HG03342 (cell line): ENCODE data around the gene RMDN2.
"Not testable (repeated sequence)": the region's sequence is repeated elsewhere in the genome, so short reads cannot be mapped to it uniquely, and the experiment has no call there.

ENCODE experiments used
- ATAC-seq: cut with Tn5 transposase; IDR thresholded peaks from one replicate; pipeline ENCODE4 v1.9.1; 2021; ENCODE audit warnings: mild to moderate bottlenecking, moderate library complexity; ENCODE audit not compliant: unreplicated experiment

The RMDN2 gene

DNA sequence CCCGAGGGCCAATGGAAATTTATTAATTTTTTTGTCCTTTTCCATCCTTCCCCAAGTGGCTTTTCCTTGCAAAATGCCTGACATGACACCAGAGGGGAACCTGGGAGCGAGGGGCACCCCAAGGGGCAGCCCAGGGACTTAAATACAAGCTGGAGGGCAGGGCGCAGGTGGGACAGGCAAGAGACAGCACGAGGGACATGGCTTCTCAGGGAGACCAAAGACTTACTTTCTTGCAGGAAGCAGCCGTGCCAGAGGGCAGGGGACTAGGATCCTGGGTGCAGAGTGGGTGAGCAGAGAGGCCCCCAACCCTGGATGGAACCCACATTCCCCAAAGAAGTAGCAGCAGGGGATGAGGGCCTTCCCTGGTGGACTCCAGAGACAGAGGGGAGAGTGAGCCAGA is 5.3 kb downstream of the RMDN2 start:
- ATAC-seq: not testable (repeated sequence)

DNA sequence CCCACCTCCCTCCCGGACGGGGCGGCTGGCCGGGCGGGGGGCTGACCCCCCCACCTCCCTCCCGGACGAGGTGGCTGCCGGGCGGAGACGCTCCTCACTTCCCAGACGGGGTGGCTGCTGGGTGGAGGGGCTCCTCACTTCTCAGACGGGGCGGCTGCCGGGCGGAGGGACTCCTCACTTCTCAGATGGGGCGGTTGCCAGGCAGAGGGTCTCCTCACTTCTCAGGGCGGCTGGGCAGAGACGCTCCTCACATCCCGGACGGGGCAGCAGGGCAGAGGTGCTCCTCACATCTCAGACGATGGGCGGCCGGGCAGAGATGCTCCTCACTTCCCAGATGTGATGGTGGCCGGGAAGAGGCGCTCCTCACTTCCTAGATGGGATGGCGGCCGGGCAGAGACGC is 7.8 kb downstream of the RMDN2 start:
- ATAC-seq: not testable (repeated sequence)

GRCh38 chr2:37934591-37935513 is 9.8 kb downstream of the RMDN2 start:
- ATAC-seq: peak; percentile 91

- ATAC-seq: not testable (repeated sequence)
Measured at GRCh38 chr2:37937568-37937967, 12.5 kb downstream of the RMDN2 start.

DNA sequence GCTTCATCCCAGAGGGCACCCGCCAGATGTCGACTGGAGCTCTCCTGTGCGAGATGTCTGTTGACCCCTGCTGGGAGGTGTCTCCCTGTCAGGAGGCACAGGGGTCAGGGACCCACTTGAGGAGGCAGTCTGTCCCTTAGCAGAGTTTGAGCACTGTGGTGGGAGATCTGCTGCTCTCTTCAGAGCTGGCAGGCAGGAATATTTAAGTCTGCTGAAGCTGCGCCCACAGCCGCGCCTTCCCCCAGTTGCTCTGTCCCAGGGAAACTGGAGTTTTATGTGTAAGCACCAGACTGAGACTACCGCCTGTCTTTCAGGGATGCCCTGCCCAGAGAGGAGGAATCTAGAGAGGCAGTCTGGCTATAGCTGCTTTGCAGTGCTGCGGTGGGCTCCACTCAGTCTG is 16.2 kb downstream of the RMDN2 start:
- not testable (repeated sequence) for ATAC-seq

GRCh38 chr2:37944268-37944667 is 19.2 kb downstream of the RMDN2 start:
- ATAC-seq: no peak

GRCh38 chr2:37947306-37947705 is 22.2 kb downstream of the RMDN2 start:
- ATAC-seq: no peak

DNA sequence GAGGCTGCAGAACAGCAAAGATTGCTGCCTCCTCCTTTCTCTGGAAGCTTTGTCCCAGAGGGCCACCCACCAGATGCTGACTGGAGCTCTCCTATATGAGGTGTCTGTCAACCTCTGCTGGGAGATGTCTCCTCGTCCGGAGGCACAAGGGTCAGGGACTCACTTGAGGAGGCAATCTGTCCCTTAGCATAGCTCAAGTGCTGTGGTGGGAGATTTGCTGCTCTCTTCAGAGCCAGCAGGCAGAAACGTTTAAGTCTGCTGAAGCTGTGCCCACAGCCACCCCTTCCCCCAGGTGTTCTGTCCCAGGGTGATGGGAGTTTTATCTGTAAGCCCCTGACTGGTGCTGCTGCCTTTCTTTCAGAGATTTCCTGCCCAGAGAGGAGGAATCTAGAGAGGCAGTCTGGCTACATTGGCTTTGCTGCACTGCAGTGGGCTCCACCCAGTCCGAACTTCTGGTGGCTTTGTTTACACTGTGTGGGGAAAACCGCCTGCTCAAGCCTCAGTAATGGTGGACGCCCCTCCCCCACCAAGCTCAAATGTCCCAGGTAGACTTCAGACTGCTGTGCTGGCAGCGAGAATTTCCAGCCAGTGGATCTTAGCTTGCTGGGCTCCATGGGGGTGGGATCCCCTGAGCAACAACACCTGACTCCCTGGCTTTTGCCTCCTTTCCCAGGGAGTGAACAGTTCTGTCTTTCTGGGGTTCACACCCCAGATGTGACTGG is 37.1 kb downstream of the RMDN2 start:
- ATAC-seq: not testable (repeated sequence)

DNA sequence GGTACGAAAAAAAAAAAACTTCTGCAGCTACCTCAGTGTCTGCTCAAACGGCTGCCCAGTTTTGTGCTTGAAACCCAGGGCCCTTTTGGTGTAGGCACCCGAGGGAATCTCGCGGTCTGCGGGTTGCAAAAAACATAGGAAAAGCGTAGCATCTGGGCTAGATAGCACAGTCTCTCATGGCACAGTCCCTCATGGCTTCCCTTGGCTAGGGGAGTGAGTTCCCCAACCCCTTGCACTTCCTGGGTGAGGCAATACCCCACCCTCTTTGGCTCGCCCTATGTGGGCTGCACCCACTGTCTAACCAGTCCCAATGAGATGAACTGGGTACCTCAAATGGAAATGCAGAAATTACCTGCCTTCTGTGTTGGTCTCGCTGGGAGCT is 37.6 kb downstream of the RMDN2 start:
- not testable (repeated sequence) for ATAC-seq

GRCh38 chr2:37963901-37964300 is 38.8 kb downstream of the RMDN2 start:
- not testable (repeated sequence) for ATAC-seq

DNA sequence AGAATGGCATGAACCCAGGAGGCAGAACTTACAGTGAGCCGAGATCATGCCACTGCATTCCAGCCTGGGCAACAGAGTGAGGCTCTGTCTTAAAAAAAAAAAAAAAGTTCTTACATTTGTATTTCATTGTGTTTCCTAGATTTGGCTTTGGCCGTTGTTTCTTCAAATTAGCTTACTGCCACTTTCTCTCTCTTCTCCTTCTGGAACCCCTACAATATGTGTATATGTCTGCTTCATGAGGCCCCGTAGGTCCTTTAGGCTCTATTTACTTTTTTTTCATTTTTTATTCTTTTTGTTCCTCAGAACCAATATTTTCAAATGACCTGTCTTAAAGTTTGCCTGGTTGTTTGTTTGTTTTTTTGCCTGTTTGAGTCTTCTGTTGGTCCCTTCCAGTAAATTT is 41.2 kb downstream of the RMDN2 start:
- ATAC-seq: no peak

- no peak for ATAC-seq
Measured at GRCh38 chr2:37969731-37970130, 44.6 kb downstream of the RMDN2 start.

GRCh38 chr2:37971971-37972370 is 46.9 kb downstream of the RMDN2 start:
- no peak for ATAC-seq

DNA sequence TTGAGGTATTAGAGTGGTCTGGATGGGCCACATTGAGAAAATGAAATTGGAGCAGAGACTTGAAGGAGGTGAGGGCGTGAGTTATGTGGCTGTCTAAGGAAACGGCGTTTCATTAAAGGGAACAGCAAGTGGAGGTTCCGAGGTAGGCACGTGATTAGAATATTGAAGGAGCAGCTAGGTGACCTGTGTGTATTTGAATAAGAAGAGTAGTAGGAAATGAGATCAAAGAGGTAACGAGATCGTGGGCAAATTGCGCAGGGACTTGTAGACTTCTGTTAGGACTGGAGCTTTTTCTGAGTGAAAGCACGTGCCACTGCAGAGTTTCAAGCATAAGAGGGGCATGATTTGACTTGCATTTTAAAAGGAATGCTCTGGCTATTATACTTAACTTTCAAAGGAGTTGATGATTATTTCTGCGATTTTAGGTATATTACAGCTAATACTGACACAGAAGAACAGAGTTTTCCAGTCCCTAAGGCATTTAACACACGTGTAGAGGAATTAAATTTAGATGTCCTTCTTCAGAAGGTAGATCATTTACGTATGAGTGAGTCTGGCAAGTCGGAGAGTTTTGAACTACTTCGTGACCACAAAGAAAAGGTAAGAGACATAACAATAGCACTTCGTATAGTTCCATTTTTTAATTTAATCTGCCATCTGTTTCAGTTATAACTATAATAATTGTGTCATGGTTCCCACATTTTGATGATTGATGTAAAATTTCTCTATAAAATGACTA is 48.7 kb downstream of the RMDN2 start:
- ATAC-seq: no peak

DNA sequence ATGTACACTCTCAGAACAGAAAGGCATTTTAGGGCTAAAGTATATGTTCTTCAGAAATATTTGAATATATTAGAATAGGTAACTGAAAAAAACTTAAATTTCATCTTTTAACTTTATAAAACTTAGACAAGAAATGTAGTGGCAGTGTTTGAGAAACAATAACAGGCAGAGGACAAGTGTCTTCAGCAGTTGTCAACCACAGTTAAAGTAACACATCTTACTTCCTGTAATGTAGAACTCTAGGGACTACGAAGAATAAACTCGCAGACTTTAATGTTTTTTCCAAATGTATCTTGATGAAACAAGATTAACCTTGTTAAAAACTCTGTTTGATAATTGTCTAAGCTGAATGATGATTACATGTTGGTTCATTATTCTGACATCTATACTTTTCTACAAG is 50.7 kb downstream of the RMDN2 start:
- ATAC-seq: no peak

DNA sequence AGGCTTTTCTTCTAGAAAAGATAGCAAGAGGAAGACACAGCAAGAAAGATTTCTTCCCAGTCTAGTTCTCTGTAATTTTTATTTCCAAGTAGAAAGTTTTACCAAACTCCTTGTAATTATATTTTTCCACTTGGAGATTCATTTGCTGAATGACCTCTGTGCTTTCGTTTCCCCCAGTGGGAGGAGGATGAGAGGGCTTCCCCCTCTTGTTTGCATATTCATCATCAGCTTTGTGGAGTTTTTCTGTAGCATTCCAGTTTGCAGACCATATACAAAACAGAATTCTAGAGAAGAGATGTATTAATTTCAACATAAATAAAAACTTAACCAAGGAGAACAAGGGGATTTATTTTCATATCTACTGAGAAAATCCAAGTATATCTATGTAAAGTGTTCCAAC is 51.3 kb downstream of the RMDN2 start:
- no peak for ATAC-seq

GRCh38 chr2:37982147-37982582 is 57.1 kb downstream of the RMDN2 start:
- no peak for ATAC-seq

- ATAC-seq: no peak
Measured at GRCh38 chr2:37982847-37983246, 57.8 kb downstream of the RMDN2 start.

GRCh38 chr2:37983719-37984118 is 58.6 kb downstream of the RMDN2 start:
- ATAC-seq: no peak

DNA sequence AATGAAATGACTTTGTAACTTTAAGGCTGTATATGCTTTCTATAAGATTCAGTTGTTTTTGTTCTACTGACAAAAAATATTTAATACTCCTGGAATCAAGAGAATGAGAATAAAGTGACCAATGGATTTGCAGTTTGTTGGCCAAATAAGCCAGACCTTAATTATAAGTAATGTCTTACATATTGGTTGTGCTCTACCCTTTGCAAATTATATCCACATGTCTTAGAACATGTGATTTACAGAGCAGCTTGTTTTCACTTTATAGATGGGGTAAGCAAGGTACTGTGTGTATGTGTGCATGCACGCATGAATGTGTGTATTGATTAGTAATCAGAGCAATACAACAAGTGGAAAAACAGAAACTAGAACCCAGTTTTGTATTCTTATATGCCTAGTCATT is 59.1 kb downstream of the RMDN2 start:
- no peak for ATAC-seq

DNA sequence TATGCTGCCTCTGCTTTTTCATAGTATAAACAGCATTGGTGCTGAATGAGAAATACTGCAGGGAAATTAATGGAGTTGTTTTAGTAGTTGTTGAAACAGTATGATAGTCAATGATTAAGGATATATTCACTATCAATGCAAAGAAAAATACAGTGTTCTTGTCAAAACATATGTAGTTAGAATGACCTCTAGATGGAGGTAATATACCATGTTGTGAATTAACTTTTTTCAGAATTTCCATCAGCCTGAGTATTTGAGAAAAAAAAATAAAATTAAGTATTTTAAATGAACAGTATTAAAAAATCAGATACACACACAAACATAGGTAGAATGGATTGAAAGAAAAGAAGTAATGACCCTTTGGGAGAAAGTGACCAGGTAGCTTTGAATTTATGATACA is 59.5 kb downstream of the RMDN2 start:
- no peak for ATAC-seq
